ENCODE results near the gene SRRT.
A peak's percentile ranks its signal among the peaks of the same experiment; 100 is the strongest.

Gene SRRT

DNA sequence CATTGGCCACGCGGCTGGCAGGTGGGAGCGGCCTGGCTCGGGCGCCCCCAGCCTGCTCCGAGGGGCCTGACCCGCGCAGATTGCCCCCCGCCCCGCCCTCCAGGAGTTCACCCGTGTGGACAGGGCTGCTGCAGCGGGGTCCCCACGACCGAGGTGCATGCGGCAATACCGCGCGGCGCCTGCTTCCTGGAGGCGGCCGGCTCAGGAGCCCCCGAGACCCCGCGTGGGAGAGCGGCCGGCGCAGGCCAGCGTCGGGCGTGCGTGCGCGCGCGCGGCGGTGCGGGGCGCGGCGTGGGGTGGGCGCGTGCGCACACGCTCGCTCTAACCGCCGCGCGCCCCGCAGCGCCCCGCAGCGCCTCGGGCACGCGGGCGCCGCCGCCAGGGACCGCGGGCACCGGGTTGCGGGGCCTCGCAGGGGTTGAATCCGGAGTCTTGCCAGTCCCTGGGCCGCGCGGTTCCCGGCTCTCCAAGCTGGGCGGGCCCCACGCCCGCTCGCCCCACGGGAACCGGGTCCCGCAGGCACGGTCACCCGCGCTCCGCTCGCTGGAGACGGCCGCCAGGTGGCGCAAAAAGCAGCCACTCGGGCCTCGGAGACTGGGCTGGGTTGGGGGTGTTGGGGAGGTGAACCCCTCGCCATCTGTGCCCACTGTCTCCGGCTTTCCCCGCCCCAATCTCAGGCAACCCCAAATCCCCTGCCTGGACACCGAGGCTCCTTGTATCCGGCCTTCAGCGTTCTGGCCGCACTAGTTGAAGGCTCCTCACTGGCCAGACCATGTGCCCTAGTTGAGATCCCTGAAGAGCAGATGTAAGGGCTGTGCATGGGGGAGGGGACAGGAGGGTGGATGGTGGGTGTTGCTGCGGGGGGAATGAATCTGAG is 22.1 kb downstream of the SRRT start:
- TF ChIP-seq, protein P1, sequence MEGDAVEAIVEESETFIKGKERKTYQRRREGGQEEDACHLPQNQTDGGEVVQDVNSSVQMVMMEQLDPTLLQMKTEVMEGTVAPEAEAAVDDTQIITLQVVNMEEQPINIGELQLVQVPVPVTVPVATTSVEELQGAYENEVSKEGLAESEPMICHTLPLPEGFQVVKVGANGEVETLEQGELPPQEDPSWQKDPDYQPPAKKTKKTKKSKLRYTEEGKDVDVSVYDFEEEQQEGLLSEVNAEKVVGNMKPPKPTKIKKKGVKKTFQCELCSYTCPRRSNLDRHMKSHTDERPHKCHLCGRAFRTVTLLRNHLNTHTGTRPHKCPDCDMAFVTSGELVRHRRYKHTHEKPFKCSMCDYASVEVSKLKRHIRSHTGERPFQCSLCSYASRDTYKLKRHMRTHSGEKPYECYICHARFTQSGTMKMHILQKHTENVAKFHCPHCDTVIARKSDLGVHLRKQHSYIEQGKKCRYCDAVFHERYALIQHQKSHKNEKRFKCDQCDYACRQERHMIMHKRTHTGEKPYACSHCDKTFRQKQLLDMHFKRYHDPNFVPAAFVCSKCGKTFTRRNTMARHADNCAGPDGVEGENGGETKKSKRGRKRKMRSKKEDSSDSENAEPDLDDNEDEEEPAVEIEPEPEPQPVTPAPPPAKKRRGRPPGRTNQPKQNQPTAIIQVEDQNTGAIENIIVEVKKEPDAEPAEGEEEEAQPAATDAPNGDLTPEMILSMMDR (conservative IDR thresholded peaks at IDR 0.05; ENCODE audit: low read length): peak; percentile 64
- no peak overlapping the region for H3K4me3 ChIP-seq (ENCODE audit: low read length)
- DNase-seq (ENCODE audit: low read depth): no peak

DNA sequence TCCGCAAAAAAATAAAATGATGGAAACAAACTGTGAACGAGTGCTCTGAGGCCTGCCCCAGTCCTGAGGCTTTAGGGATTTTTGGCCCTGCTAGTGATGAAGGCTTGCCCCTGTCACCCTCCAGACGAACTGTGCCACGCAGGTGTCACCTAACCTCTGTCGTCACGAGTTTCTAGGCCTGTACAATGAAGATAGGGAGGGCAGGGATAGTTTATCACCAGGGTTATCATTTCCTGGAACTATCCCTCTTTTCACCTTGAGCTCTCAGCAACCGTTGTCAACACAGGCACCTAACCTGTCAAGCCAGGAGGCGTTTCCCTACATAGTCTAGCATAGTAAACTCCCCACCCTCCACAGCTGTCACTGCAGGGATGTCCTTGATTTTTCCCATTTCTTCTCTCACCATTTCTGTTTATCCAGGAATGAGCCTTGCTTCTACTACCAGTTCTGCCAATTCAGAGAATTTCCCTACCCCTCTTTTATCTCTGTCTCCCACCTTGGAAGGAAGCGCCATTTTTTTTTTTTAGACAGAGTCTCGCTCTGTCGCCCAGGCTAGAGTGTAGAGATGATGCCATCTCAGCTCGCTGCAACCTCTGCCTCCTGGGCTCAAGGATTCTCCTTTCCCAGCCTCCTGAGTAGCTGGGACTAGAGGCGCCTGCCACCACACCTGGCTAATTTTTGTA is 23.0 kb downstream of the SRRT start:
- no peak overlapping the region for H3K4me3 ChIP-seq (ENCODE audit: low read length)
- TF ChIP-seq, protein P1 (conservative IDR thresholded peaks at IDR 0.05; ENCODE audit: low read length): no peak
- DNase-seq (ENCODE audit: low read depth): no peak

DNA sequence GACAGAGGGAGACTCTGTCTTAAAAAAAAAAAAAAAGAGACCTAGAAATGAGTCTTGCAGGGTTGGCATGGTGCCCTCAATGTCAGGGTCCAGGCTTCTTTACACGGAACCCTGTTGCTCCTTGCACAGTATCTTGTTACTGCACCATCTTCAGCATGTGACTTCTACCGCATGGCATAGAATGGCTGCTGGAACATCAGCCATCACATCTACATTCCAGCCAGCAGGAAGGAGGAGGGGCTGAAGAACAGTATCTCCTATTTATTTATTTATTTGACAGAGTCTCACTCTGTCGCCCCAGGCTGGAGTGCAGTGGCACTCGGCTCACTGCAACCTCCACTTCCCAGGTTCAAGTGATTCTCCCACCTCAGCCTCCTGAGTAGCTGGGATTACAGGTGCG is 24.5 kb downstream of the SRRT start:
- TF ChIP-seq, protein P1 (conservative IDR thresholded peaks at IDR 0.05; ENCODE audit: low read length): no peak
- no peak for DNase-seq (ENCODE audit: low read depth)
- H3K4me3 ChIP-seq (ENCODE audit: low read length): no peak overlapping the region

- TF ChIP-seq, protein P1 (conservative IDR thresholded peaks at IDR 0.05; ENCODE audit: low read length): no peak
These were observed 26.1 kb downstream of the SRRT start for GRCh38 chr7:100900978-100901377.

GRCh38 chr7:100901921-100902332 is 27.0 kb downstream of the SRRT start:
- no peak for DNase-seq (ENCODE audit: low read depth)
- H3K4me3 ChIP-seq (ENCODE audit: low read length): no peak overlapping the region
- TF ChIP-seq, protein P1 (conservative IDR thresholded peaks at IDR 0.05; ENCODE audit: low read length): no peak

More at GRCh38 chr7:100900978-100901377, 26.1 kb downstream of the SRRT start:
- H3K4me3 ChIP-seq (ENCODE audit: low read length): no peak overlapping the region
- no peak for DNase-seq (ENCODE audit: low read depth)

GRCh38 chr7:100902638-100903037 is 27.7 kb downstream of the SRRT start:
- TF ChIP-seq, protein P1 (conservative IDR thresholded peaks at IDR 0.05; ENCODE audit: low read length): no peak
- no peak for DNase-seq (ENCODE audit: low read depth)
- no peak overlapping the region for H3K4me3 ChIP-seq (ENCODE audit: low read length)
